ENCODE measurements around the gene CBX4. TPM values are rescaled to one million over a fixed set of nuclear protein-coding genes. Genes with fewer than 3 reads are reported as not detected.

Gene CBX4
- total and polyA plus RNA-seq, 10 of the 15 experiments (the other 5 are each of a cell fraction or from before 2014, with no cell fraction given), result 0.69 to 24.6 (median 4.2) TPM

GRCh38 chr17:79789943-79790804 lies 49.1 kb downstream of the CBX4 start (continued):
- TF ChIP-seq REST (IDR thresholded peaks at IDR 0.05; ENCODE audit: low read depth, low read length), result no peak
- no peak for TF ChIP-seq PAX5 (IDR thresholded peaks at IDR 0.05; ENCODE audit: borderline replicate concordance, low read depth, low read length)
- no peak for TF ChIP-seq ATF7 (IDR thresholded peaks at IDR 0.05; ENCODE audit: low read depth)
- TF ChIP-seq CHD2 (IDR thresholded peaks at IDR 0.05; ENCODE audit: borderline replicate concordance, low read depth, low read length), result 0 out of 2 replicates have a peak, but pooled peaks have one; percentile 23
- TF ChIP-seq SMAD5 (IDR thresholded peaks at IDR 0.05; ENCODE audit: low read depth), result no peak
- peak; percentile 51; the same call in 1 of the 2 replicates for TF ChIP-seq GATAD2B (conservative IDR thresholded peaks at IDR 0.05; ENCODE audit: low read depth)
- no peak for TF ChIP-seq SREBF1 (IDR thresholded peaks at IDR 0.05; ENCODE audit: low read length)
- peak; percentile 50 to 82 (median 72) for TF ChIP-seq CTCF (IDR thresholded peaks at IDR 0.05 in 2 of 3, conservative IDR thresholded peaks at IDR 0.05 in 1 of 3; ENCODE audit: control insufficient read depth in 2 of 3, extremely low read depth in 1 of 3, insufficient read depth in 1 of 3, low read depth in 3 of 3, low read length in 3 of 3)
- no peak for TF ChIP-seq RBBP5 (conservative IDR thresholded peaks at IDR 0.05)
- no peak for TF ChIP-seq SMAD1 (IDR thresholded peaks at IDR 0.05; ENCODE audit: low read depth, partially characterized antibody)
- no peak for TF ChIP-seq POLR2A (IDR thresholded peaks at IDR 0.05; ENCODE audit: low read depth, low read length)
- no peak for TF ChIP-seq NFYB (IDR thresholded peaks at IDR 0.05; ENCODE audit: insufficient read depth, low read depth, low read length)
- TF ChIP-seq FOS (IDR thresholded peaks at IDR 0.05; ENCODE audit: borderline replicate concordance, extremely low read depth, insufficient read length), result no peak
- TF ChIP-seq SPI1 (IDR thresholded peaks at IDR 0.05; ENCODE audit: borderline replicate concordance, insufficient read depth, low read depth, low read length), result no peak
- no peak for TF ChIP-seq ZNF207 (IDR thresholded peaks at IDR 0.05; ENCODE audit: borderline replicate concordance)
- TF ChIP-seq PAX8 (IDR thresholded peaks at IDR 0.05), result no peak
- TF ChIP-seq SKIL (IDR thresholded peaks at IDR 0.05; ENCODE audit: low read depth, poor library complexity, severe bottlenecking), result no peak
- TF ChIP-seq KLF5 (IDR thresholded peaks at IDR 0.05; ENCODE audit: partially characterized antibody), result no peak
- no peak for TF ChIP-seq ZNF24 (IDR thresholded peaks at IDR 0.05)
